Measurements from ENCODE around the gene HPS1.

The HPS1 gene

DNA sequence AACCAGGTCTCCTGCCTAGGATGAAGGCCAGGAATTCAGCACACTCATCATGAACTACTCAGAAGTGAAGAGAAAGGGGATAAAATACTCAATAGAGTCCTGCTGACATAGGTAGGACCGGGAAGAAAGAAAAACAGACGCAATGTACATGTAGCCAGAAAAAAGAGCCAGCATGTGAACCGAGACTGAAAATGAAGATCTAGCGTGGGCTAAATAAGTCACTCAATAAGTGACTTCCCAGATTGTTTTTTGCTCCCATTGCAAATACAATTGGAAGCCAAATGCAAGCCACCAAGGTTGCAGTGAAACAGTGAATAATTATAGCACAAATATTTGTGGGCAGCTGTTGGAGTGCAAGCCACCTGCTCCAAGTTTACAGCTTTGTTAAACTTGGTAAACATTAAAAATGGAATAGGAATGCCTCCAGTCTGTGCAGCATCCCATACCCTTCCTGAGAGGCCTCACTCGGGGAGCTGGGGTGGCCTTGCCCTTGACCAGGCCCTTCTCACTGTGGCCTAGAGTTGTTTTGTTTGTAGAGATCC lies 34.7 kb upstream of the HPS1 start:
- Histone ChIP-seq H3K36me3 (ENCODE audit: control insufficient read depth in 5 of 5, insufficient read depth in 5 of 5, low read length in 5 of 5) (no peaks in the 10 kb centered on the region), H3K4me1 (ENCODE audit: control insufficient read depth in 5 of 5, insufficient read depth in 5 of 5, low read length in 5 of 5) (peaks cover 0 to 8% (median 0%) of the 10 kb centered on the region in 5 donors), H3K4me3 (ENCODE audit: low read depth in 1 of 5, low read length in 5 of 5) (no peak overlapping the region), H3K9me3 (ENCODE audit: control insufficient read depth in 5 of 5, low read length in 5 of 5) (peaks cover 0 to 6% (median 0%) of the 10 kb centered on the region in 5 donors), H3K27me3 (ENCODE audit: control insufficient read depth in 5 of 5, insufficient read depth in 4 of 5, low read length in 5 of 5) (no peaks in the 10 kb centered on the region), H3K27ac (ENCODE audit: low read depth, low read length) (no peak overlapping the region), H3K9ac (ENCODE audit: low read length in 5 of 5) (no peak overlapping the region)

DNA sequence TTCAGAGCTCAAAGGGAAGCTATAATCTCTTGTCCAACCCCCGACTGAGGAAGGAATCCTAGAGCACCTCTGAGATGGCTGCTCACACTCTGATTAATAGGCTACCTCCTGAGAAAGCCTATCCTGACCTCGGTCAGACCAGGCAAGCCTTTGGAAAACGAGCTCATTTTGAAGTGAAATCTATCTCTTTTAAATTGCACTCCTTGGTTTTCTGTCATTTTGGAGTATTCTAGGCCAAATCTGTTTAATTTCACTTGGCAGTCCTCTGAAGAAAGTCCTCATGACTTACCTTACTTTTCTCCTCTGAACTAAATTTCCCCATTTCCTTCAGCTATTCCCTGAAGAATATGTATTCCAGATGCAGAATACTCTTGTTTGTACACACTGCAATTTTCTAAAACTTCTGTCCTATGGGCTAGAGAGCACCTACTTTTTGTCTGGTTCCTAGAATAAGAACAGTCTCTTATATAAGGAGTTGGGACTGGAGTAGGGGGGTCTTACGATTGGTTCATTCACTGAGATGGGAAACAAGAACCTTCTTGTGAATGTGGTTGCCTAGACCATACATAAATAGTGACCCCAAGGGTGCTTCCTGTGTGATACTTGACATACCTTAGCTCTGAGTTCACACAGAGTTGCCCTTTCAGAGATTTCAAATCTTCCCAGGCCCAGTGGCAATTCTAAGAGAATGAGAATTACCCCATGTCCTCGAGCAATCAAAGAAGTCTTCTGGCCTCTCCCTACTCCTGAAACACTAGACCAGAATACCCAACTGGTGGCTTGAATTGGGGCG lies 31.9 kb upstream of the HPS1 start:
- Histone ChIP-seq H3K4me1 (ENCODE audit: control insufficient read depth in 5 of 5, insufficient read depth in 5 of 5, low read length in 5 of 5) (no peaks in the 10 kb centered on the region), H3K9ac (ENCODE audit: low read length in 5 of 5) (no peak overlapping the region), H3K27me3 (ENCODE audit: control insufficient read depth in 5 of 5, insufficient read depth in 4 of 5, low read length in 5 of 5) (no peaks in the 10 kb centered on the region), H3K36me3 (ENCODE audit: control insufficient read depth in 5 of 5, insufficient read depth in 5 of 5, low read length in 5 of 5) (no peaks in the 10 kb centered on the region), H3K27ac (ENCODE audit: low read depth, low read length) (no peak overlapping the region), H3K4me3 (ENCODE audit: low read depth in 1 of 5, low read length in 5 of 5) (no peak overlapping the region), H3K9me3 (ENCODE audit: control insufficient read depth in 5 of 5, low read length in 5 of 5) (peaks cover 0 to 4% (median 0%) of the 10 kb centered on the region in 5 donors)

DNA sequence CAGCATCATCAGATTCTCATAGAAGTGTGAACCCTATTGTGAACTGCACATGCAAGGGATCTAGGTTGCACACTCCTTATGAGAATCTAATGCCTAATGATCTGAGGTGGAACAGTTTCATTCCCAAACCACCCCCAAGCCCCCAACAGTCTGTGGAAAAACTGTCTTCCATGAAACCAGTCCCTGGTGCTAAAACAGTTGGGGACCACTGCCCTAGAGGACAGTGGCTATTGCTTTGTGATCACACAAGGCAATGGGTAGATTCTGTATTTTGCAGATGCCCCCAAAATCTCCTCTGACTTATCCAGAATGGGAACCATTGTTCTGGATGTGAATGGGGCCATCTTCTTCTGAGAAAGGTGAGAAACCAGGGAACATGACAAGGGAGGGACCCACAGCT lies 31.1 kb upstream of the HPS1 start:
- Histone ChIP-seq H3K9ac (ENCODE audit: low read length in 5 of 5) (no peak overlapping the region), H3K27ac (ENCODE audit: low read depth, low read length) (no peak overlapping the region), H3K4me1 (ENCODE audit: control insufficient read depth in 5 of 5, insufficient read depth in 5 of 5, low read length in 5 of 5) (no peaks in the 10 kb centered on the region), H3K9me3 (ENCODE audit: control insufficient read depth in 5 of 5, low read length in 5 of 5) (no peaks in the 10 kb centered on the region), H3K4me3 (ENCODE audit: low read depth in 1 of 5, low read length in 5 of 5) (no peak overlapping the region), H3K36me3 (ENCODE audit: control insufficient read depth in 5 of 5, insufficient read depth in 5 of 5, low read length in 5 of 5) (no peaks in the 10 kb centered on the region), H3K27me3 (ENCODE audit: control insufficient read depth in 5 of 5, insufficient read depth in 4 of 5, low read length in 5 of 5) (no peaks in the 10 kb centered on the region)

DNA sequence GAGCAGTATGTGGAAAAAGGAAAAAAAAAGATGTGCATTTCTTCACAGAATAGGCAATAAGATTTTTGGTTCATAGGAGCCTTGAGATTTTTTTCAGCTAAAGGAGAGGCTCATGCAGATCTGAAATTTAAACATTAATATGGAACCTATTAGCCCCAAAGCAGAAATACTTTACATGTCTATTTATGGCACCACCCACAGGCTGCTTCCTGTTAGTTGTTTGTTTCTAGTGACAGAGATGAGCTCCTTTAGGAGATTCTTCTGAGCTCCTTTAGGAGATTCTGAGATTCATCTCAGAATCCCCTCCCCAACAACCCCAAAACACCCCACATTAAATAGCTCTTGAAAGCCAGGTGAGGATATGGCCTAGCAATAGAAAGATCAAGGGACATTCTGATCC lies 27.9 kb upstream of the HPS1 start:
- H3K4me3 ChIP-seq (ENCODE audit: low read depth in 1 of 5, low read length in 5 of 5): no peak overlapping the region
- no peak overlapping the region for H3K27ac ChIP-seq (ENCODE audit: low read depth, low read length)
- H3K36me3 ChIP-seq (ENCODE audit: control insufficient read depth in 5 of 5, insufficient read depth in 5 of 5, low read length in 5 of 5): no peaks in the 10 kb centered on the region
- H3K4me1 ChIP-seq (ENCODE audit: control insufficient read depth in 5 of 5, insufficient read depth in 5 of 5, low read length in 5 of 5): peaks cover 0 to 11% (median 5%) of the 10 kb centered on the region in 5 donors
- H3K9me3 ChIP-seq (ENCODE audit: control insufficient read depth in 5 of 5, low read length in 5 of 5): no peaks in the 10 kb centered on the region
- H3K9ac ChIP-seq (ENCODE audit: low read length in 5 of 5): no peak overlapping the region
- no peaks in the 10 kb centered on the region for H3K27me3 ChIP-seq (ENCODE audit: control insufficient read depth in 5 of 5, insufficient read depth in 4 of 5, low read length in 5 of 5)

DNA sequence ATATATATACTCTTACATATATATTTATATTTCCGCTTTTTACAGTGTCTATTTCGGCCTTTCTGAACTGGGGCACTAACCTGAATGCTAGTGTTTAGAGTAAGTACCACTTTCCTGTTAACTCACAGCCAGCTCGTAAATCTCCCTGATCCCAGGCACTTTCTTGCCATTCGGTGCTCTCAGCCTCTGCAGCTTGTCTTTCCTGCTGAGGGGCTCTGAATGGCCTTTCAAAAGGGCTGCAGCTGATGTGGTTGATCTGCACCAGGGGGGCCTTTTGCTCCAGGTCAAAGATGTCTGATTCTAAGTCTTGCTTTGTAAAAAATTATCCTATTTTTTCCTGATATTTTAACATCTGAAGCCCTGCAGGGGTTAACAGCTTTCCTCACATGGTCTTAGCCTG lies 25.5 kb upstream of the HPS1 start:
- Histone ChIP-seq H3K27me3 (ENCODE audit: control insufficient read depth in 5 of 5, insufficient read depth in 4 of 5, low read length in 5 of 5) (no peaks in the 10 kb centered on the region), H3K36me3 (ENCODE audit: control insufficient read depth in 5 of 5, insufficient read depth in 5 of 5, low read length in 5 of 5) (no peaks in the 10 kb centered on the region), H3K27ac (ENCODE audit: low read depth, low read length) (no peak overlapping the region), H3K9ac (ENCODE audit: low read length in 5 of 5) (no peak overlapping the region), H3K9me3 (ENCODE audit: control insufficient read depth in 5 of 5, low read length in 5 of 5) (no peaks in the 10 kb centered on the region), H3K4me1 (ENCODE audit: control insufficient read depth in 5 of 5, insufficient read depth in 5 of 5, low read length in 5 of 5) (peaks cover 0 to 31% (median 12%) of the 10 kb centered on the region in 5 donors), H3K4me3 (ENCODE audit: low read depth in 1 of 5, low read length in 5 of 5) (no peak overlapping the region)

DNA sequence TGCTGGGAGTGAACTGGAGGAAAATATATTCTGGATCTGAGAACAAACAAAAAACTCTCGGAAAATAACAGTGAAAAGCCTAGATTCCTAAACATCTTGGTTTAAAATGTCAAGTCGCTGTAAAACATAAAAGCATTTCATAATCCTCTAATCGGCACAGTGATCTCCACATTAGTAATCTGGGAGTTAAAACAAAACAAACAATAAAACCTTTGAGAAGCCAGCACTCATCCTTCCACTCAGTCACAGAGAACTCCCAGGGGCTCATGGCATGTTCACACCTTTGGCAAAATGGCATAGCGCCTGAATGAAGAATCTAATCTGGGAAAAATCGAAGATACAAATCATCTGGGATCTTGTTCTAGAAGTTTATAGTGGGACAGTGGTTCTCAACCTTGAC lies 24.1 kb upstream of the HPS1 start:
- no peaks in the 10 kb centered on the region for H3K27me3 ChIP-seq (ENCODE audit: control insufficient read depth in 5 of 5, insufficient read depth in 4 of 5, low read length in 5 of 5)
- H3K27ac ChIP-seq (ENCODE audit: low read depth, low read length): no peak overlapping the region
- H3K4me3 ChIP-seq (ENCODE audit: low read depth in 1 of 5, low read length in 5 of 5): no peak overlapping the region
- peaks cover 0 to 32% (median 12%) of the 10 kb centered on the region in 5 donors for H3K4me1 ChIP-seq (ENCODE audit: control insufficient read depth in 5 of 5, insufficient read depth in 5 of 5, low read length in 5 of 5)
- no peak overlapping the region for H3K9ac ChIP-seq (ENCODE audit: low read length in 5 of 5)
- H3K9me3 ChIP-seq (ENCODE audit: control insufficient read depth in 5 of 5, low read length in 5 of 5): no peaks in the 10 kb centered on the region
- H3K36me3 ChIP-seq (ENCODE audit: control insufficient read depth in 5 of 5, insufficient read depth in 5 of 5, low read length in 5 of 5): no peaks in the 10 kb centered on the region

DNA sequence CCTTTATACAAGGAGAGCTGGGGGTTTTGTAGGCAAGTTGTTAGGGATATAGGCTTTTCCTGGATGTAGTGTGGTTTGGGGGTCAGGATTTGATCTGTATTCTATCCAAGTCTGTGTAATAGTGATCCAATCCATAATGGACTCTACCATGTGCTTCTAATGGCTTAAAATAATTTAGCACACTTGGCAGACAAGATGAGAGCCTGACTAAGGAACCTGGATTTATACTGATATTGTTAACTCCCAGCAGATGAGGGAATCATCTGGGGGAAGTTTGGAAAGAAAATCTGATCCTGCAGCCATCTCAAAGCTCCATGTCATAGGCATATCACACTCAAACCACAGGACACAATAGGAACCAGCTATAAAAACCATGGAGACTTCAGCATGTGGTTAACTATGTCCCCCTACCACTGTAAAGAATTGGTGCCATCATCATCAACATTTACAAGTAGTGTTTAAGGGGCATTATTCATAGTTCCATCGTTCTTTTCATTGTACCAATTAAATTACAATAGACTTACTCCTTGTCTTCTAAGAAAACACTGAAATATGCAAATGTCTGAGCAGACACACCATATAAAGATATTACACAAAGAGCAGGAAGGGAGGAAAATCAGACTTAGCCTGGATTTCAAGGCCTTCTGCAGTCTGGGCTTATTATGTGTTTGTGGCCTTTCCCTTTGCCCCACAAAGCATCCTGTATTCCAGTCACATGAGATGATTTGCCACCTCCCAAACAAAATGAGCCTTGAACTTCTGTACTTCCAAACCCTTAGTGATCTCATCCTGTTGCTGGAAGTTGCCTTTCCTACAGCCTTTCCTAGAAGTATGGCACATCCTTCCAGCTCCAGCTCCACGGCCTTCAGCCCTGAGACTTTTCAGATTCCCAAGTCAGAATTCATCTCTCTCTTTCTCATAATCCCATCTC lies 22.5 kb upstream of the HPS1 start:
- H3K9me3 ChIP-seq (ENCODE audit: control insufficient read depth in 5 of 5, low read length in 5 of 5): no peaks in the 10 kb centered on the region
- no peaks in the 10 kb centered on the region for H3K27me3 ChIP-seq (ENCODE audit: control insufficient read depth in 5 of 5, insufficient read depth in 4 of 5, low read length in 5 of 5)
- H3K36me3 ChIP-seq (ENCODE audit: control insufficient read depth in 5 of 5, insufficient read depth in 5 of 5, low read length in 5 of 5): no peaks in the 10 kb centered on the region

DNA sequence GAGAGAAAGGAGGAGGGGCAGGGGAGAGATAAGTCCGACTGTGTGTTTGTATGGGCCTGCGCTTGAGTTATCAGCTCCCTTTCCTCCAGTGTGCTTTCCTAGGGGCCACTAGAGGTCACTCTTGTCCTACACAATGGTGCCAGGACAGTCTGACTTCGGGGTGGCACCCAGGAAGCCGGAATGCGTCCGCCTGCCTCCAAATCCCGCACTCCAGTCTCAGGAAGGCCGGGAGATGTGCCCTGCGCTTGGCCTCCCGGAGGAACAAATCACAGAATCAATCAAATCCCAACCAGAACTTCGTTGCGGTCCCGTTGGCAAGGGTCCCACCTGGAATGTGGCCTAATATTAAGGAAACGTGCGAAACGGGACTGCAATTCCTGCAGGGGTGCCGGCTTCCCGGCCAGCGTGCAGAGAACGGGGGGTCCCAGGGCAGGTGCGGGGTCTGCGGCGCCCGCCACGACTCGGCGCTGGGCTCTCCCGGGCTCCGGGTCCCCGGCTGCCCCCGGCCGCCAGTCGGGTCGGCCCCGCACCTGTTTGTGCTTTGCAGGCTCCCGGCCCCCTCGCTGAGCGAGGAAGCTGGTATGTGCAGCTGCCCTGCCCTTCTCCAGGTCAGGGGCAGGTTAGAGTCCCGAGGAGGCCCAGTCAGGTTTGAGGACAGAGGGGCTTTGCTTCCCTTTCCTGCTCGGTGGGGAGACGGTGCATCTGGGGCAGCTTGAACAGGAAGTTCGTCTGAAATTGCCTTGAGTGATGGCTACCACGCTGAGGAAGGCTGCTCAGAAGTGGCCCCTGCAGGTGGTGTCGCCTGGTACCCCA lies 21.0 kb upstream of the HPS1 start:
- H3K4me3 ChIP-seq (ENCODE audit: low read depth in 1 of 5, low read length in 5 of 5): peak overlapping the region; percentile 48 to 79 (median 76)
- H3K9me3 ChIP-seq (ENCODE audit: control insufficient read depth in 5 of 5, low read length in 5 of 5): no peaks in the 10 kb centered on the region
- H3K27ac ChIP-seq (ENCODE audit: low read depth, low read length): no peak overlapping the region
- H3K36me3 ChIP-seq (ENCODE audit: control insufficient read depth in 5 of 5, insufficient read depth in 5 of 5, low read length in 5 of 5): no peaks in the 10 kb centered on the region
- peaks cover 0 to 32% (median 12%) of the 10 kb centered on the region in 5 donors for H3K4me1 ChIP-seq (ENCODE audit: control insufficient read depth in 5 of 5, insufficient read depth in 5 of 5, low read length in 5 of 5)
- H3K9ac ChIP-seq (ENCODE audit: low read length in 5 of 5): peak overlapping the region in 3 of 5 donors; percentile 39 to 64 (median 56)
- H3K27me3 ChIP-seq (ENCODE audit: control insufficient read depth in 5 of 5, insufficient read depth in 4 of 5, low read length in 5 of 5): no peaks in the 10 kb centered on the region

More for the DNA sequence above, 22.5 kb upstream of the HPS1 start:
- Histone ChIP-seq H3K27ac (ENCODE audit: low read depth, low read length) (no peak overlapping the region), H3K4me3 (ENCODE audit: low read depth in 1 of 5, low read length in 5 of 5) (no peak overlapping the region), H3K9ac (ENCODE audit: low read length in 5 of 5) (no peak overlapping the region), H3K4me1 (ENCODE audit: control insufficient read depth in 5 of 5, insufficient read depth in 5 of 5, low read length in 5 of 5) (peaks cover 0 to 32% (median 12%) of the 10 kb centered on the region in 5 donors)

DNA sequence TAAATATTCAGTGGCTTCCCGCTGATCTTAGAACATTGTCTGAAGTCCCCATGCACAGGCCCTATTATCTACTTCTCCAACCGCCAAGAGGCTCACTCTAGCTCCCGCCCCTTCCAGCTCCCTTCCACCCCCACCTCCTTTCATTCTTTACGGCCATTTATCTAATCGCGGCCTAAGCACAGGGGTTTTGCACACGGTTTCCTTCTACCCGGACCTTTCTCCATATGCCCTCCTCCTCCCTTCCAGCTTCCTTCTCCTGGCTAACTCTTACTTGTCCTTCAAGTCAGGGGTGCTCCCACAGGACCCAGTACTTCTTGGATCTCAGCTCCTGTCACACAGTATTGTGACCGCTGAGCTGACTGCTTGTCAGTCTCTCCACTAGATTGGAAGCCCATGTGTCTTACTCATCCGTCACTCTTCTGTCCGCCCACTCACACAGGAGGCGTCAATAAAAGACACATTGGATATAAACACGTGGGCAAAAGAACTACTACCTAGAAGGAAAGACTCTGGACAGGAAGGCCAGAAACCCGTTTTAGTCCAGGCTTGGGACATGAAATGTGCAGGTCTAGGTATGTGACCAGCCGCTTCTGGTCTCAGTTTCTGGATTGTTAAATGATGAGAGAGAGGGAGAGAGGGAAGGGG lies 20.2 kb upstream of the HPS1 start:
- H3K4me1 ChIP-seq (ENCODE audit: control insufficient read depth in 5 of 5, insufficient read depth in 5 of 5, low read length in 5 of 5): peaks cover 0 to 32% (median 12%) of the 10 kb centered on the region in 5 donors
- no peaks in the 10 kb centered on the region for H3K27me3 ChIP-seq (ENCODE audit: control insufficient read depth in 5 of 5, insufficient read depth in 4 of 5, low read length in 5 of 5)
- H3K27ac ChIP-seq (ENCODE audit: low read depth, low read length): no peak overlapping the region
- no peaks in the 10 kb centered on the region for H3K36me3 ChIP-seq (ENCODE audit: control insufficient read depth in 5 of 5, insufficient read depth in 5 of 5, low read length in 5 of 5)
- H3K9ac ChIP-seq (ENCODE audit: low read length in 5 of 5): peak overlapping the region in 2 of 5 donors; percentile 51 to 64
- H3K4me3 ChIP-seq (ENCODE audit: low read depth in 1 of 5, low read length in 5 of 5): peak overlapping the region in 2 of 5 donors; percentile 76 to 79
- H3K9me3 ChIP-seq (ENCODE audit: control insufficient read depth in 5 of 5, low read length in 5 of 5): no peaks in the 10 kb centered on the region
